ENCODE data around the gene STPG1. TPM values are rescaled to one million over a fixed set of nuclear protein-coding genes. Genes with fewer than 3 reads are reported as not detected.

STPG1 gene
- total and polyA plus RNA-seq, 2 of the 13 experiments (the other 11 are each of a cell fraction or from before 2014, with no cell fraction given), result 3.4 to 4.3 TPM

- TF ChIP-seq ZBTB37 (CRISPR knock-in tag; IDR thresholded peaks at IDR 0.05), result no peak
- TF ChIP-seq ZNF616 (CRISPR knock-in tag; IDR thresholded peaks at IDR 0.05; ENCODE audit: low read depth), result no peak
- TF ChIP-seq ERF (CRISPR knock-in tag; IDR thresholded peaks at IDR 0.05), result no peak
- TF ChIP-seq THYN1 (CRISPR knock-in tag; IDR thresholded peaks at IDR 0.05; ENCODE audit: borderline replicate concordance, low read depth), result no peak
- TF ChIP-seq BCL6 (CRISPR knock-in tag; IDR thresholded peaks at IDR 0.05), result no peak
- TF ChIP-seq RORA (CRISPR knock-in tag; IDR thresholded peaks at IDR 0.05), result no peak
- TF ChIP-seq KLF15 (CRISPR knock-in tag; IDR thresholded peaks at IDR 0.05; ENCODE audit: borderline replicate concordance), result no peak
- no peak for TF ChIP-seq ZBTB10 (CRISPR knock-in tag; IDR thresholded peaks at IDR 0.05; ENCODE audit: borderline replicate concordance)
- no peak for TF ChIP-seq ZHX2 (IDR thresholded peaks at IDR 0.05; ENCODE audit: low read depth)
- TF ChIP-seq ZHX2 (CRISPR knock-in tag; IDR thresholded peaks at IDR 0.05; ENCODE audit: borderline replicate concordance), result no peak
- no peak for TF ChIP-seq TAF15 (IDR thresholded peaks at IDR 0.05; ENCODE audit: low read depth, low read length, poor library complexity, severe bottlenecking)
- no peak for TF ChIP-seq ZNF3 (CRISPR knock-in tag; IDR thresholded peaks at IDR 0.05)
- no peak for TF ChIP-seq ZNF782 (CRISPR knock-in tag; IDR thresholded peaks at IDR 0.05; ENCODE audit: borderline replicate concordance)
- no peak for TF ChIP-seq ZNF652 (CRISPR knock-in tag; IDR thresholded peaks at IDR 0.05; ENCODE audit: borderline replicate concordance, low read depth)
- no peak for TF ChIP-seq TRIM22 (IDR thresholded peaks at IDR 0.05)
- TF ChIP-seq ZNF331 (CRISPR knock-in tag; IDR thresholded peaks at IDR 0.05), result no peak
- no peak for TF ChIP-seq ZNF496 (CRISPR knock-in tag; IDR thresholded peaks at IDR 0.05; ENCODE audit: insufficient replicate concordance)
- TF ChIP-seq ZNF772 (CRISPR knock-in tag; IDR thresholded peaks at IDR 0.05), result peak; percentile 34; the same call in 1 of the 2 replicates
Measured at GRCh38 chr1:24415910-24416665, 2.5 kb upstream of the STPG1 start (continued).

Data from HepG2 (cell line).